Stimulated activated CD4-positive, alpha-beta T cell treated with anti-CD3 and anti-CD28 coated beads, Interleukin-12 subunit alpha, Interleukin-12 subunit beta, amount 100 ng/mL, for 48 hours (primary cell): ENCODE measurements around the gene MAPK10.
"Not testable (repeated sequence)": the region's sequence is repeated elsewhere in the genome, so short reads cannot be mapped to it uniquely, and the experiment has no call there.

ENCODE experiments used
- DNase-seq, 3 donors: peaks; one replicate each; pipeline ENCODE4 v3.0.0-alpha.2; 2020; ENCODE audit warnings: low read depth in 2 of 3, low spot score in 1 of 3

MAPK10 gene

DNA sequence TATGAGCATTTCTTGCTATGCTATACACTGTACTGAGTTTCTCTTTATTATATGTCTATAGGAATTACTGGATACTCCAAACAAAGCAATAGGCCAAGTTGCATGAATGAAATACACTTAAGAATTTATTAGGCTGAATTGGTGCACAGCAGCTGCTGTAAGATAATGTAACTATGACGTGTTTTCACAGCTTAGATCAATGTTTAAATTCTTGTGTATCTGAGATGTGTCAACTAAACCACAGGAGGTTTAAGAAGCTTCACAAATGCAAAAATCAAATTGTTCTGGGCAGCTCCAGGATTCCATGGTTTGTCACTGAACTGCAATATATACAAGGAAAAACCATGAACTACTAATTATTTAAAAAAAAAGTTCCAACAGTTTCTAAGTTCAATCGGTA lies 156.7 kb downstream of the MAPK10 start:
- no peak for DNase-seq

DNA sequence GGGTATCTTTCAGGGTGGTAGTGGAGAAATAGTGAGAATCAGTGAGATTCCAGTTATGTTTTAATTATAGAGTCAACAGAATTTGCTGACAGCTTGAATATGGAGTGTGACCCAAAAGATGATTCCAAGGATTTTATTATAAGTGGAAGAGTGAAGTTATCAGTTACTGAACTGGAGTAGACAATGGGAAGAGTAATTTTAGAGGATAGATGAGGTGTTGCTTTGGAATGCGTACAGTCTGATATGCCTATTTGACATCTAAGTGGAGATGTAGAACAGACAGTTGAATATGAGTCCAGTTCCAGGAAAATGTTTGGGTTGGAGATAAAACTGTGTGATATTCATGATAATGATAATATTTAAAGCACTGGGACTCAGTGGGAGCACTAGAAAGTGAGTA lies 174.2 kb downstream of the MAPK10 start:
- no peak for DNase-seq

DNA sequence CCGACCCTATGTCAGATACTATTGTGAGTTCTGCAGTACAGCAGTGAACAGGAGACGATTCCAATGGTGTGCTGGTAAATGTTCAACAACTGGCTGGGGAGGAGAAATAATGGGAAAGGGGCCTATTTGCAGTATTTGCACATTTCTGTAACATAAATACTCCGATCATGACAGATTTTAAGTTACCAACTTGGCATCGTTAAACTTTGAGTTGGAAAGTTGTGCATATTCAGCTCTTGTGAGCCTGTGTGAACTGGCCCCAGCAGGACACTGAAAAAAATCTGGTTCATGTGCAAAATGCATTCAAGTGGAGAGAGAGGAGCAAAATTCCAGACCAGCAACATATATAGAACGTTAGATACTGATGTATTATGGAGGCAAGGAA lies 175.0 kb downstream of the MAPK10 start:
- DNase-seq: no peak

DNA sequence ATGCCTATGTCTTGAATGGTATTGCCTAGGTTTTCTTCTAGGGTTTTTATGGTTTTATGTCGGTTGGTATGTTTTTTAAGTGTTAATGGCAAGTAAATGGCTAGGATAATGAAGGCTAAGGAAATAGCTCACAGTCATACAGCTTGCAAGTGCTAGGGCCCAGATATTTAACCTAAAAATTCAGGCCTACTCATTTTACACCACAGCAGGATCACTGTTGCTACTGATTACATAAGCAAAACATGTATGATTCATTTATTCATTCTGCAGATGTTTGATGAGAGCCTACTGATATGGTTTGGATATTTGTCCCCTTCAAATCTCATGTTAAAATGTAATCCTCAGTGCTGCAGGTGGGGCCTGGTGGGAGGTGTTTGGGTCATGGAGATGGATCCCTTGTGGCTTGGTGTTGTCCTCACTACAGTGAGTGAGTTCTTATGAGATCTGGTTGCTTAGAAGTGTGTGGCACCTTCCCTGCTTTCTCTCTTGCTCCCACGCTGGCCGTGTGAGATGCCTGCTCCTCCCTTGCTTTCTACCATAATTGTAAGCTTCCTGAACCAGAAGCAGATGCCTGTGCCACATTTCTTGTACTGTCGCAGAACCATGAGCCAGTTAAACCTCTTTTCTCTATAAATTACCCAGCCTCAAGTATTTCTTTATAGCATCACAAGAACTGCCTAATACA lies 175.5 kb downstream of the MAPK10 start:
- no peak for DNase-seq

DNA sequence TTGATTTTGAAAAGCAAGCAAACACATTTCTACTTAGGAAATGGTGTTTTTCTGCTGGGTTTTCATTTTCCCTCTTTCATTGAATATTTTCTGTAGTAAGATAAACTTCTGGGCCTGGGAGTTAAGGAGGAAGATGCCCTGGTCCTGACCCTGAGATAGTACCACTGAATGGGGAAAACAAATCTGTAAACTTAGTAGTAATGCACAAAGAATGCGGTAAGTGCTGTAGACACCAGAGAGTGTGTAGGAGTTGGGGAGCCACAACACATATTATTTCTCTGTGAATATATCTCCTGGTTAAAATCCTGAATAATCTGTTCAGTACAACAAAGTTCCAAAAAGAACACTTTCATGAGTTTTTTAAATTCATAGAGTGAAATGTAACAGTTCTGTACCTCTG lies 178.3 kb downstream of the MAPK10 start:
- no peak for DNase-seq

DNA sequence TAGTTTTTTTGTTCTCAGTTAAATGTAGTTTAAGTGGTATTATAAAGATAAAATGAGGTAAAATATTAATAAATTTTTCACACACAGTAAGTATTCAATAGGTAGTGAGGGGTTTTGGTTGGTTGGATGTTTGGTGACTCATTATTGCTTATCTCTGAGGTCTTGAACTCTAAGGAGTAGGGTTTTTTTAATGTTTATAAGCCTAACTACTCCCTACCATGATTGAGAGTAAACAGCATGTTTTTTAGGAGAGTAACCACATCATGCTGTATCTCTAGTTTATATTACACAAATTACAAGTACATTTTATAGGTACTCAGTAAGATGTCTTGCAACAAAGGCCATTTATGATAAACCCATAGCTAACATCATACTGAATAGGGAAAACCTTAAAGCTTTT lies 181.6 kb downstream of the MAPK10 start:
- no peak for DNase-seq

DNA sequence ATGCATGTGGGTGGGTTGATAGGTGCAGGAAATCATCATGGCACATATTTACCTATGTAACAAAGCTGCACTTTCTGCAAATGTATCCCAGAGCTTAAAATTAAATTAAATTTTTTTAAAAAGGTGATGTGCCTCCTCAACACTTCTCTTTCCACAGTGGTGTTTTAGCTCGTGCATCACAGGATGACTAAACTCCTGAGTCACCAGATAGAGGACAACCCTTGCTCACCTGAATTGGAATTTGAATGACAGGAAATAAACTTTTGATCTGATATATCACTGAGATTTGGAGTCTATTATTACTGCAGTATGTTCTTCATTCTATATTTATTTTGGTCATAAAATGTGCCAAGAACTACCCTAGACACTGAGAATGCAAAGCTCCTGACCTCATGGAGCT lies 185.3 kb downstream of the MAPK10 start:
- no peak for DNase-seq

DNA sequence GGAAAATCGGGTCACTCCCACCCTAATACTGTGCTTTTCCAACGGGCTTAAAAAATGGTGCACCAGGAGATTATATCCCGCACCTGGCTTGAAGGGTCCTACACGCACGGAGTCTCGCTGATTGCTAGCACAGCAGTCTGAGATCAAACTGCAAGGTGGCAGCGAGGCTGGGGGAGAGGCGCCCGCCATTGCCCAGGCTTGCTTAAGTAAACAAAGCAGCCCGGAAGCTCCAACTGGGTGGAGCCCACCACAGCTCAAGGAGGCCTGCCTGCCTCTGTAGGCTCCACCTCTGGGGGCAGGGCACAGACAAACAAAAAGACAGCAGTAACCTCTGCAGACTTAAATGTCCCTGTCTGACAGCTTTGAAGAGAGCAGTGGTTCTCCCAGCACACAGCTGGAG lies 191.5 kb downstream of the MAPK10 start:
- DNase-seq: not testable (repeated sequence)

DNA sequence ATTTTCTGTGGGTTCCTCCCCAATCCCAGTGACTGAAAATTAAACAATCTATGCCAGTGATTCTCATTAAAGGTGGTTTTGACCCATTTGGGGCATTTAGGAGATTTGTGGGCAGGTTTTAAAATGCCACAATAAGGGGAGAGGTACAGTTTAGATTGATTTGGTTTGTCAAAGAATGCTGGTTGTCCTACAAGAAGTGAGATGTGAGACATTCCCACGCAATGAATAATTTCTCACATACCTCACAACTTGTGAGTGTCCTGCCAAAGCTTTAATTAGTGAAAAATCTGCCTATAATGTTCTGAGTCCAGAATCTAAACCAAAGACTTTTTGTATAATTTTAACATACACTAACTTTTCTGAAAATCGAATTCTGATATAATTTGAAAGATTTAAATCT lies 199.4 kb downstream of the MAPK10 start:
- DNase-seq: no peak

DNA sequence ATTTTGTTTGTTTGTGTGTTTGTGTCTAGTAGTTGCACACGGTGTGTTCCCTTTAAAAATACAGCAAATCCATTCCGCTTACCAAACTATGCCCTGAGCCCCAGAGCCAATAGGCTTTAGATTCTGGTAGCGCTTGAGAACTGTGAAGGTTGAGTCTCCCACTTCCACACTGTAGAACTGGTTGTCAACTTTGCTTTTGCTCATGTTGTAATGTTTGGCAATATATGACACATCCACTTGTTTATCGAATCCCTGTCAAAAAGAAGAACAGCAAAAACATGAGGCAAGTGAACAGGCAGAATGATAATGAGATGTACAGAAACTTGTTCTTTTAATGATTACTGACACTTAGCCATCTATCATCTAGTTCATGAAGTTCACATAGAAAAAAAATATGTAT lies 200.6 kb downstream of the MAPK10 start:
- no peak for DNase-seq

DNA sequence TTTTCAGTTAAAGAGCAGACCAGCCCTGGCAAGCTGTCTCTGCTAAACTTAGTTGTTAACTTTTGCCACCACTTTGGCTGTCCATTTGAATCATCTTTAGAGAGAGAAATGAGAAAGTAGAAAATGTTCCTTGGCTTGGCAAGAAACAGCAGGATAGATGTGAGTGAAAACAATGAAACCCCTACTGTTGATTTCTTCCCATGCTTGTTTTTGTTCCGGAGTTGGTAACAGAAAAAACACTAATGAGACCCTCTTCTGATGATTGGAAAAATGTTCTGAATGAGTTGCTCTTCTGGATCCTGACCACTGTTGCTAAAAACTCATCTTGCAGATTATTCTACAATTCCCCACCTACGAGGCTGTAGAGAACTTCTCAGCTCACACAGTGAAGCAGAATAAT lies 203.3 kb downstream of the MAPK10 start:
- DNase-seq: no peak

DNA sequence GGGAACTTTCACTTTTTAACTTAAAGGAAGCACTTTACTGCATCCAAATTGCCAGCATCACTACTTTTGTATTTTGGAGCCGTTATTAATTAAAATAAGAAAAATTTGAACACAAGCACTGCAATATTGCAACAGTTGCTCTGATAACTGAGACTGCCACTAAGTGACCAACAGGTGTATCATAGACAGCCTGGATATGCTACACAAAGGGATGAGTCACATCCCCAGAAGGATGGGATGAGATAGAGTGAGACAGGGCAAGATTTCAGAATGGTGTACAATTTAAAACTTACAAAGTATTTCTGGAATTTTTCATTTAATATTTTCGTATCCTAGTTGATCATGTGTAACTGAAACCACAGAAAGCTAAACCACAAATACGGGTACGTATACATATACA lies 204.1 kb downstream of the MAPK10 start:
- DNase-seq: no peak

DNA sequence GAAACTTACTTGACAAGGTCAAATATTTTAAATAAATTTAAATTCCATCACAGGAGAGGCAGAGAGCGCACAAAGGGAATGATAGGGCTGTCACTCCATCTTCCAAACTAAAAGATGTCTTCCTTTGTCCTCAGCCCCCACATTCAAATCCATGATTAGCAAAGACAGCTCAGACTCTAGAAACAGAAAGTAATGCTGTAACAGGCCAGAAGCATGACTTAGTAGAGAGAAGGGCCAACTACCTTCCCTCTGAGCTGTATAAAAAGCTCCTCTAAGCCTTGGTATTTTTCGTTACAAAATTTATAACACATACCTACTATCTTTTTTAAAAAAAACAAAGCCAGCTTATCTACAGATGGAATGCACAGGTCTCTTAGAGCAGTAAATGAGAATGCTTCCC lies 207.4 kb downstream of the MAPK10 start:
- DNase-seq: no peak

DNA sequence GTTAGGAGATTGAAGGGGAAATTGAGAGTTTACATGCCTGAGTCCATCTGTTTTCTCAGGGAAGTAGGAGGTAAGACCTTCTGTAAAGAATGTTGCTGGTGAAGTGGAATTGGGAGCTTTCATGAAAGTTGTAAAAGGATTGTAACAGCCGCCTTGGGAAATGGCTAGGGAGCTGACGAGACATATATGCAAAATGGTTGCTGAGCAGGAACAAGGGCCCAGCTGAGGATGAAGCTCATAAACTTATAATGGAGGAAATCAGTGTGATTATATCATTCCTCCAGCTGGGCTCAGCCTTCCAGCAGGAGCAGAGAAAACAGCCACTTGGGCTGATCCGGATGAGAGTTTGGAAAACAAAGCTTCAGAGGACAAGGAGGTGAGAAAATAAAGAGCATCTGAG lies 208.7 kb downstream of the MAPK10 start:
- DNase-seq: no peak

DNA sequence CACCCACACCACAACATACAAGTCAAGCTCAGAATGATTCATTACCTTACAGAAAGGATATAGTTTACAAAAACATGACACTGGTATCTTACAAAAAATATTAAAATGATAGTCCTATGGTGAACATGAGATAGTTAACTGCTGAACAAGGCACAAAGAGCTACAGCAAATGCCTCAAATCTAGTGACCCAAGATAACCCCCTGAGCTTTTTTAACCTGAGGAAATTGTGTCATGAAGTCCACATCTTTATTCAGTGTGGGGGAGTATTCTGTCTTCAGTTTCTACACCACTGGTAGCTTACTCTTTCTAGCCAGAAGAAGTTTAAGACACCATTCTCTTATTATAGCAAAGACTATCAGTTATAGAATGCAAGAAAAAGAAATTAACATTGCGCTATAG lies 218.7 kb downstream of the MAPK10 start:
- DNase-seq: no peak

DNA sequence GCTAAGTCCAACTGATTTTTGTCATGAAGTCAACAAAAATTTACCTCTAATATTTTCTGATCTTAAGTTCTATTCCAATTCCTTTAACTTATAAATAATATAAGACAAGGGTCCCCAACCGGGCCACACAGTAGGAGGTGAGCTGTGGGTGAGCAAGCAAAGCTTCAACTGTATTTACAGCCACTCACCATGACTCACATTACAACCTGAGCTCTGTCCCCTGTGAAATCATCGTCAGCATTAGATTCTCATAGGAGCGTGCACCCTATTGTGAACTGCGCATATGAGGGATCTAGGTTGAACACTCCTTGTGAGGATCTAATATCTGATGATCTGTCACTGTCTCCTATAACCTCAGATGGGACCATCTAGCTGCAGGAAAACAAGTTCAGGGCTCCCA lies 227.4 kb downstream of the MAPK10 start:
- DNase-seq: no peak

DNA sequence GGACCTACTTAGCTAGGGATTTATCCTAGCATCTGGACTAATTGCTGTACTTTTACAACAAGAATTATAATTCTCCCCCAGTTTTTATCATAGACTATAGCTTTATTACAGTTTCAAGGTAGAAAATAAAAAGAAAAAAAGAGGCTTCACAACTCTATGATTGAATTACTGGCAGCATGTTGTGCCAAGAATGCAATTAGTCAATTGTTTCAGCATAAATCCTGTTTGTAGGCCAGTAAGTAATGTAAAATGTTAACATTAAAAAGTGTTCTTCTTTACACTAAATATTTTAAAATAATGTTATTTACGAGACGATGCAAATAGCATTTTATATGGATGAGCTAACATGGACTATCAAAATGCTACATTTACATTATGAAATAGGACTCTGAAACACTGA lies 228.4 kb downstream of the MAPK10 start:
- no peak for DNase-seq

DNA sequence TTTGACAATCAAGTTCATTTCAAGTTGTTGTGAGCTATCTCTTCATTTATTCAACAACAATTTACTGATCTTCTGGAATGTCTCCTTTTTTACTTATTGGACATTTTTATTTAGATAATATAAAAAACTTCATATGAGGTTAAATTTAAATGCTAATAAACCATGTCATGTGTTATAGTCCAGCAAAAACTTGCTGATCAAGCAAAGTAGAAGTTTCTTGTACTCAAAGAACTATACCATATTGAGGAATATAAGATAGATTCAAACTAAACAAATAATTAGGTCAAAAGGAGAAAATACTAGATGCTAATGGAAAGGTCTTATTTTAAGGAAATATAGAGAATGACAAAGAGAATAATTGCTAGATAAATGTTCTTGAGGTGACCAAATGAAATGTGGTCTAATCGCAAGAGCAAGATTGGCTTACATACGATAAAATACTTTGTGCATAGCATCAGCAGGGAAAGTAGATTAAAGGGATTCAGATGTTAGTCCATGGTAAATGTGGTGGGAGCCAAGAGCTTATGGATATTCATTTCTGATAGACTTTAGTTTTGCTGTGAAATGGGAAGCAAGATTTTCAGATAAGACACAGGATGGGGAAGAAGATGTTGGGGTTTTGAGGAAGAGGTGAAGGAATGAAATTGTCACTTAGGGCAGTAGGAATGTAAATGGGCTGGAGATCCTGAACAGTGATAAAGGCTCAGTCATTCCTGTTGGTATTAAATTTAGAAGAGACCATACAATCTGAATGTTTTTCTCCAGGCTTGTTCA lies 229.5 kb downstream of the MAPK10 start:
- DNase-seq: no peak

DNA sequence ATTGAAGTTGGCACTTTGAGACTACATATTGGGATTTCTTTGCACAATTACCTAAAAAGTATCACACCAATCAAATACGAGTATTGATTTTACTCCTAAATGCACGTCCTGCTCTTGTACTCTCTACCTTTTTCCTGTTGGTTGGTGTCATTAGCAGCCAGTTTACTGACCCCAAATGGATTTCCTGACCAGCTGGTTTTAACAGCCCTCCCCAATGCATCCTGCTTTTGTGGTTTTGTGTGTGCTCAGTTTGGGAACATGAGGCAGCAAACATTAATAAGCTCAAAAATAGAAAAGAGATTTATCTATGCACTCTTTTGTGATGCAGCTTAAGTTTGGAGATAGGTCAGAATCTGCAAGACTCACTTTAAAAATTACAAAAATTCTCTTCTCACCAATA lies 230.3 kb downstream of the MAPK10 start:
- DNase-seq: no peak

DNA sequence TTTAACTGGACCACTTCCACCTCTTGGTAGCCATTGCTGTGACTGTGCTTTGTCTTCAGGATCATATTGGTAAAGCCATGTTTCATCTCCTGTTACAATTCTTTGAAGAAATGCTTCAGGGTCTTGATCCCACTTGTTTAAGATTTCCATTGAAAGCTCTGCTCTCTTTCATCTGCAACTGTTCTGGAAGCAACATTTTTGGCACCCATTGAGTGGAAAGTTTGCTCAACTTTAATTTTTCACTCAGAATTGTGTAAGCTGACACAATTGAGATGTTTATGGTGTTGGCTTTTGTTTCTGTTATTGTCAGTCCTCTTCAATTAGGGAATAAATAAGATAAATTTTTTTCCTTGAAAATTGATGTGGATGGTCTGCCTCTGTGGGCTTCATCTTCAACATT lies 237.4 kb downstream of the MAPK10 start:
- DNase-seq: no peak

DNA sequence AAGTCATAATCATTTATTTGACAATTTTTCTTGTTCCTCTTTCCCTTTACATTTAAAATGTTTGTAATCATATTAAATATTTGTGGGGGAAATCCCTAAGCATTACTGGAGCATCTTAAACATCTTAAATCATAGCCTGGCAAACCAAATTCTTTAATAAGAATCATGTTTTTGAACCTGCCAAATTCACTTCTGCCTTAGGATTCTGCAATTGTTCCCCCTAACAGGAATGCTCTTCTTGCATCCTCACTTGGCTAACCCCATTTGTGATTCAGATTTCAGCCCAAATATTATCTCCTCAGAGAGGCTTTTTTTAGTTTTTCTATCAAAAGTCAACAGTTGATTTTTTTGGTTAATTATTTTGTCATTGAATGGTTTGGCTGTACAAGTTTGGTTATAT lies 241.1 kb downstream of the MAPK10 start:
- DNase-seq: no peak

DNA sequence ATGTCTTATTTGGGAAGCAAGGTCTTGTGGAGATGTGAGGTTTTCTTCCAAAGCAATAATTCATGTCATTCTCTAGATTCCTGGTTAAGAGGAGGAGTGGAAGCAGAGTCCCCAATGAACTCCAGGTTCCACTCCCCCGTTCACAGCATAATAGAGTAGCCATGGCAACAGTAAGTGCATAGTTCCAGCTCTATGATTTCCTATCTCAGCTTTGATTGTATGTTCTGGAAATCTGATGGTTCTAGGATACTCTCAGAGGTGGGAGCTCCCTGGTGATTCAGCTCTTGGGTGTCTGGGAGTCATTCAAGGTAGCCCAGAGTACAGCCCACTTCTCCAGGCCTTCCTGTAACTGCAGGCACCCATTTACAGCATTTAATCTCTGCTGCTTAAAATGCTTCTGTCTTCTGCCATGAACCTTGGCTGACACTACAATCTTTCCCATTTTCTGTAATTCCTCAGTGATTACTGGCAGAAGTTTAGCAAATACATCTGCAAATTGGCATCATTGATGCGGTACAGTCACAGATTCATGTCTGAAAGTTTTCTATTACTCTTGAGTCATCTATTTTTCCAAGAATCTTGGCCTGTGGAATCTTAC lies 242.0 kb downstream of the MAPK10 start:
- DNase-seq: no peak

DNA sequence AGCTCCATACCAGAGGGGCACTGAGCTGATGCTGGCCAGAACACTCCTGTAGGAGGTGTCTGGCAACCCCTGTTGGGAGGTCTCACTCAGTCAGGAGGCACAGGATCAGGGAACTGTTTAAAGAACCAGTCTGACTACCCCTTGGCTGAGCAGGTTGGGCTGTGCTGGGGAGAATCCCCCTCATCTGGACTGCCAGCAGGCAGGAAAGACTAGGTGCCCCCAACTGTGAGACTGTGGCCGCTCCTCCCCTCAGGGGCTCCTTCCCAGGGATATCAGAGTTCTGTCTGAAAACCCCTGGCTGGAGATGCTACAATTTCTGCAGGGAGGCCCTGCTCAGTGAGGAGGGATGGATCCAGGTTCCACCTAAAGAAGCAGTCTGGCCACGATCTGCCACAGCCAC lies 245.3 kb downstream of the MAPK10 start:
- DNase-seq: no peak
